OCI-LY3 (cell line): Measurements from ENCODE around the gene TMEM132D.

Experiments
- EZH2phosphoT487 ChIP-seq: fragments of 200-600 bp; shearing (Covaris generic); IDR thresholded peaks from 2 replicates; pipeline ENCODE4 v1.6.1; 2018; ENCODE audit warnings: antibody characterized with exemption, mixed run types, low read depth
- TF ChIP-seq, protein P1 (sequence below): fragments of 200-600, 300-600 bp; sonication (generic); IDR thresholded peaks from 2 replicates; pipeline ENCODE4 v1.5.1; 2014; ENCODE audit warnings: antibody characterized with exemption, low read length, low read depth

DNA sequence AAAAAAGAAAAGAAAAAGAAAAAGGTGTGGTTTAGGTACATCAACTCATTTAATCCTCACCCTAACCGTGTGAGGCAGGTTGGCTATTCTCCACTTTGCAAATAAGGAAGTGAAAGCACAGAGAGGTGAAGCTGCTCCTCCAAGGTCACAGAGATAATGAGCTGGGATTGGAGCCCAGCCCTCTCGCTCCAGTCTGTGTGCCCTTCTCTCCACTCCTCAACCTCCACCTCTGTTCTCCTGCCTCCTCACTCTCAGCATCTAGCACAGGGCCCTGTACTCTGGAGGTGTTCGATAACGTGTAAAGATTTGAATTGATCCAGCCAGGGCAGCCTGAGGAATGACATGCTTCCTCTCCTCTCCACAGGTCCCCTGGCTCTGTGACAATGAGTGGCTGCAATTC, 502.3 kb downstream of the TMEM132D start:
- TF ChIP-seq, protein P1, sequence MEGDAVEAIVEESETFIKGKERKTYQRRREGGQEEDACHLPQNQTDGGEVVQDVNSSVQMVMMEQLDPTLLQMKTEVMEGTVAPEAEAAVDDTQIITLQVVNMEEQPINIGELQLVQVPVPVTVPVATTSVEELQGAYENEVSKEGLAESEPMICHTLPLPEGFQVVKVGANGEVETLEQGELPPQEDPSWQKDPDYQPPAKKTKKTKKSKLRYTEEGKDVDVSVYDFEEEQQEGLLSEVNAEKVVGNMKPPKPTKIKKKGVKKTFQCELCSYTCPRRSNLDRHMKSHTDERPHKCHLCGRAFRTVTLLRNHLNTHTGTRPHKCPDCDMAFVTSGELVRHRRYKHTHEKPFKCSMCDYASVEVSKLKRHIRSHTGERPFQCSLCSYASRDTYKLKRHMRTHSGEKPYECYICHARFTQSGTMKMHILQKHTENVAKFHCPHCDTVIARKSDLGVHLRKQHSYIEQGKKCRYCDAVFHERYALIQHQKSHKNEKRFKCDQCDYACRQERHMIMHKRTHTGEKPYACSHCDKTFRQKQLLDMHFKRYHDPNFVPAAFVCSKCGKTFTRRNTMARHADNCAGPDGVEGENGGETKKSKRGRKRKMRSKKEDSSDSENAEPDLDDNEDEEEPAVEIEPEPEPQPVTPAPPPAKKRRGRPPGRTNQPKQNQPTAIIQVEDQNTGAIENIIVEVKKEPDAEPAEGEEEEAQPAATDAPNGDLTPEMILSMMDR: no peak
- TF ChIP-seq EZH2phosphoT487: no peak
